Endothelial cell of umbilical vein (primary cell): Measurements from ENCODE around the gene KCNMB3. TPM values are rescaled to one million over a fixed set of nuclear protein-coding genes. Genes with fewer than 3 reads are reported as not detected.
A peak's percentile ranks its signal among the peaks of the same experiment; 100 is the strongest.

Experiments
- BruUV-seq: library from RNA; stranded (reverse); fragments of 400-500 nt; replicated peaks from 2 replicates; lab custom pipeline; 2021; lab: Mats Ljungman, UMichigan
- CTCF ChIA-PET: fragments of 300-600, 350-600 bp; sonication (Branson Sonifier 250); formaldehyde crosslinking; loops from one replicate; lab custom pipeline; 2021; ENCODE audit warnings: antibody characterized with exemption, inconsistent platforms; lab: Charles Lee
- POLR2A ChIA-PET: fragments of 300-600, 350-600 bp; sonication (Branson Sonifier 250); formaldehyde crosslinking; loops from one replicate; lab custom pipeline; 2021; ENCODE audit warnings: antibody characterized with exemption, inconsistent platforms; lab: Charles Lee
- DNase-seq: peaks from one replicate; pipeline ENCODE4 v3.0.0-alpha.2; 2011; ENCODE audit warnings: low read depth, low spot score
- FAIRE-seq: peaks from 2 replicates; lab custom pipeline; 2011; peaks lifted over from hg19 to GRCh38; lab: Jason Lieb, UNC
- H2AFZ ChIP-seq: 2 replicates; pipeline ENCODE4 v1.6.0; 2012; ENCODE audit warnings: low read depth, low read length, control low read depth, inconsistent platforms
- H3K27ac ChIP-seq: 2 replicates; pipeline ENCODE4 v1.5.1; 2011; ENCODE audit warnings: low read depth, mild to moderate bottlenecking, control low read depth, low read length, moderate library complexity; ENCODE audit not compliant: insufficient read depth
- H3K27me3 ChIP-seq, 2 experiments: 2 replicates each; pipeline versions ENCODE4 v1.6.0 to v1.6.1; 2011; ENCODE audit warnings: low read length in 2 of 2, mixed read lengths in 1 of 2; ENCODE audit not compliant: control insufficient read depth in 2 of 2, insufficient read depth in 2 of 2
- H3K36me3 ChIP-seq, 2 experiments: 2 replicates in 1 of 2; 3 replicates in 1 of 2; pipeline ENCODE4 v1.5.1; 2011; ENCODE audit warnings: low read length in 2 of 2, mild to moderate bottlenecking in 1 of 2, moderate library complexity in 1 of 2; ENCODE audit not compliant: control insufficient read depth in 2 of 2, insufficient read depth in 2 of 2; ENCODE audit errors: extremely low read depth in 1 of 2
- H3K4me1 ChIP-seq: 3 replicates; pipeline ENCODE4 v1.5.1; 2011; ENCODE audit warnings: mild to moderate bottlenecking, low read length; ENCODE audit not compliant: control insufficient read depth, insufficient read depth; ENCODE audit errors: extremely low read depth
- H3K4me2 ChIP-seq: 2 replicates; pipeline ENCODE4 v1.6.1; 2011; ENCODE audit warnings: low read length, control low read depth, mixed read lengths; ENCODE audit not compliant: insufficient read depth
- H3K4me3 ChIP-seq, 3 experiments: fragments of 200-600 bp in 1 of 3; sonication (generic), shearing (Covaris generic) in 1 of 3; replicated peaks in 1 of 3; 2 replicates each; pipeline ENCODE4 v1.5.1; 2011 to 2016; ENCODE audit warnings: control low read depth in 3 of 3, low read length in 3 of 3, mild to moderate bottlenecking in 2 of 3, inconsistent platforms in 1 of 3, low read depth in 1 of 3, moderate library complexity in 1 of 3; ENCODE audit not compliant: insufficient read depth in 1 of 3
- H3K79me2 ChIP-seq: 2 replicates; pipeline ENCODE4 v1.6.0; 2012; ENCODE audit warnings: low read length, inconsistent platforms; ENCODE audit not compliant: control insufficient read depth, insufficient read depth
- H3K9ac ChIP-seq: replicated peaks from 2 replicates; pipeline ENCODE3; 2011; ENCODE audit warnings: low read length, control low read depth; ENCODE audit not compliant: insufficient read depth; ENCODE audit errors: extremely low read depth
- H3K9me1 ChIP-seq: replicated peaks from 3 replicates; pipeline ENCODE4 v1.6.0; 2011; ENCODE audit warnings: mild to moderate bottlenecking, low read length; ENCODE audit not compliant: control insufficient read depth, insufficient read depth; ENCODE audit errors: extremely low read depth
- H3K9me3 ChIP-seq: replicated peaks from 2 replicates; pipeline ENCODE4 v1.5.1; 2012; ENCODE audit warnings: low read length, inconsistent platforms; ENCODE audit not compliant: control insufficient read depth, insufficient read depth
- H4K20me1 ChIP-seq: replicated peaks from 2 replicates; pipeline ENCODE3; 2011; ENCODE audit warnings: mild to moderate bottlenecking, low read length; ENCODE audit not compliant: control insufficient read depth, insufficient read depth; ENCODE audit errors: extremely low read depth
- FOS ChIP-seq: IDR thresholded peaks from 2 replicates; pipeline ENCODE4 v1.6.1; 2011; ENCODE audit warnings: mild to moderate bottlenecking, low read length, moderate library complexity, borderline replicate concordance; ENCODE audit not compliant: insufficient read depth
- JUN ChIP-seq: IDR thresholded peaks from 2 replicates; pipeline ENCODE4 v1.6.1; 2011; ENCODE audit warnings: borderline replicate concordance, low read depth; ENCODE audit not compliant: insufficient read length, insufficient read depth
- MAX ChIP-seq: IDR thresholded peaks from 2 replicates; pipeline ENCODE4 v1.6.1; 2011; ENCODE audit not compliant: insufficient read depth, insufficient read length
- MYC ChIP-seq: IDR thresholded peaks from one replicate; pipeline ENCODE4 v1.6.1; 2011; ENCODE audit warnings: mild to moderate bottlenecking, low read depth, low read length
- dilution Hi-C: fragments of 300-500 bp; cut with MboI; formaldehyde crosslinking; loops from one replicate; pipeline ENCODE4 v1.15.0; 2019; ENCODE audit warnings: low sequenced_read_pairs; ENCODE audit not compliant: extremely low pct_ligation_motif_present
- intact Hi-C: fragments of 100-400 bp; cut with micrococcal nuclease; formaldehyde crosslinking; loops from one replicate; pipeline ENCODE4 v1.10.0; 2022
- polyA plus RNA-seq, 4 experiments: library from polyadenylated mRNA; depleted of rRNA in 3 of 4; stranded (reverse) in 3 of 4; unstranded in 1 of 4; fragments of >200 nt; gene quantifications; 2 replicates each; pipeline versions ENCODE4 v1.2.1 to v1.2.3, GENCODE V29; 2011 to 2012; ENCODE audit warnings: missing spikeins in 1 of 4
- total RNA-seq: library from RNA; stranded (reverse); gene quantifications from 2 replicates; pipeline ENCODE4 v1.2.3, GENCODE V29; 2021

Gene KCNMB3
- total and polyA plus RNA-seq, 2 donors (not counting 3 experiments of a cell fraction or from before 2014, with no cell fraction given) = 1.2 to 1.7 TPM

DNA sequence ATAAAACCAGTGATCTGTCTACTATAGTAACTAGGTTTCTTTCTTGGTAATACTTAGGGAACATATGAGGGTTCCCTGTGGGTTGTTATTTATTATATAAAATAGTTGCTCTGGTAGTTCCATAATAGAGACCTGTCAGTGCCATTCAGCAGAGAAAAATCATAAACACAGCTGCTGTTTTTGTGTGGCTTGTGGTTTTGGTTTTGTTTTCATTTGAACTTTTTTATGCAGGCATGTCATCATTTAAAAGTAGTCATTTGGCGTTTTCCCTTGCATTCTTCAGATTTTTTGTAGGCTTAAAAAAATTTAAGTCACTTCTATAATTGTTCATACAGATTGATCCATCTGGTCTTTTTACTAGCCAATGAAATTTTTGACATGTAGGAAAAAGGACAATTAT, 54.8 kb downstream of the KCNMB3 start:
- H3K27ac ChIP-seq = no peak overlapping the region
- H3K4me1 ChIP-seq = peaks cover 9% of the 10 kb centered on the region
- dilution Hi-C loops (no loop called here), intact Hi-C loops (loop anchor here (1.0 kb wide), 1 partner anchor 48 kb away; the partner anchor contains the start of gene PIK3CA)
- DNase-seq = peak; percentile 78
- BruUV-seq = no TSS peak
- no peak overlapping the region for H3K4me3 ChIP-seq
- H4K20me1 ChIP-seq = peaks cover under 1% of the 10 kb centered on the region
- no peaks in the 10 kb centered on the region for H3K27me3 ChIP-seq
- POLR2A ChIA-PET = no interaction called here
- no peaks in the 10 kb centered on the region for H3K9me3 ChIP-seq
- CTCF ChIA-PET = interaction anchor here (0.9 to 2.0 kb wide), 5 partner anchors 11 to 90 kb away, joined by 3 to 9 read pairs (median 3); no protein-coding TSS in a partner anchor
- TF ChIP-seq JUN = peak; percentile 10
- TF ChIP-seq FOS = no peak
- peaks cover 2% of the 10 kb centered on the region for H3K9me1 ChIP-seq
- H3K9ac ChIP-seq = no peak overlapping the region
- peak; percentile 49 for FAIRE-seq
- no peak overlapping the region for H2AFZ ChIP-seq
- H3K36me3 ChIP-seq = no peaks in the 10 kb centered on the region
- H3K79me2 ChIP-seq = peaks cover 24% of the 10 kb centered on the region
- H3K4me2 ChIP-seq = peak overlapping the region; percentile 42

- ChIA-PET POLR2A (no interaction called here), CTCF (interaction anchor here (1.1 to 2.0 kb wide), 3 partner anchors 10 to 47 kb away, joined by 4 to 9 read pairs (median 5); no protein-coding TSS in a partner anchor)
- H4K20me1 ChIP-seq = peaks cover 2% of the 10 kb centered on the region
- BruUV-seq = no TSS peak
- TF ChIP-seq MYC (no peak), MAX (no peak), FOS (no peak)
- H3K27ac ChIP-seq = no peak overlapping the region
- no peak overlapping the region for H3K9ac ChIP-seq
- peaks cover 2% of the 10 kb centered on the region for H3K9me1 ChIP-seq
- H3K36me3 ChIP-seq = no peaks in the 10 kb centered on the region
- no peaks in the 10 kb centered on the region for H3K27me3 ChIP-seq
- FAIRE-seq (no peak), DNase-seq (no peak)
- dilution Hi-C loops = no loop called here
- H2AFZ ChIP-seq = no peak overlapping the region
- H3K4me3 ChIP-seq = no peak overlapping the region
- H3K4me2 ChIP-seq = no peak overlapping the region
- intact Hi-C loops = no loop called here
- peaks cover 9% of the 10 kb centered on the region for H3K4me1 ChIP-seq
- peaks cover 32% of the 10 kb centered on the region for H3K79me2 ChIP-seq
- H3K9me3 ChIP-seq = no peaks in the 10 kb centered on the region
These were observed 56.0 kb downstream of the KCNMB3 start for GRCh38 chr3:179194931-179195330.

Other genes starting within 250 kb of the KCNMB3 start
- 33.1 and 35.5 TPM in 2 replicates for gene ZMAT3, start 179.3 kb downstream of the KCNMB3 start, total RNA-seq
- 10.3 and 13.2 TPM in 2 replicates for gene ZMAT3, start 179.3 kb downstream of the KCNMB3 start, polyA plus RNA-seq
- 25.6 and 25.8 TPM in 2 replicates for gene PIK3CA, start 102.8 kb downstream of the KCNMB3 start, total RNA-seq
- 2.8 and 4.2 TPM in 2 replicates for gene PIK3CA, start 102.8 kb downstream of the KCNMB3 start, polyA plus RNA-seq
- 28.4 and 30.5 TPM in 2 replicates for gene ZNF639, start 71.9 kb upstream of the KCNMB3 start, total RNA-seq
- gene ZNF639, start 71.9 kb upstream of the KCNMB3 start, polyA plus RNA-seq = 7.6 and 8.0 TPM in 2 replicates
- 42.9 and 52.9 TPM in 2 replicates for gene MFN1, start 96.6 kb upstream of the KCNMB3 start, total RNA-seq
- gene MFN1, start 96.6 kb upstream of the KCNMB3 start, polyA plus RNA-seq = 8.6 and 11.6 TPM in 2 replicates
- gene GNB4, start 200.4 kb upstream of the KCNMB3 start, total RNA-seq = 61.9 and 62.6 TPM in 2 replicates
- 22.2 and 30.3 TPM in 2 replicates for gene GNB4, start 200.4 kb upstream of the KCNMB3 start, polyA plus RNA-seq